ENCODE measurements around the gene CFL1.
A peak's percentile ranks its signal among the peaks of the same experiment; 100 is the strongest.

Gene CFL1

GRCh38 chr11:65867284-65868071 lies 9.5 kb upstream of the CFL1 start:
- DNase-seq = peak in 2 of 3 donors; percentile 59 to 62
- Histone ChIP-seq H3K4me1 (ENCODE audit: control extremely low read depth in 1 of 4, control insufficient read depth in 4 of 4, insufficient read depth in 4 of 4, low read length in 3 of 4) (peaks cover 0 to 38% (median 31%) of the 10 kb centered on the region in 4 experiments), H3K4me3 (ENCODE audit: control insufficient read depth in 1 of 7, extremely low read depth in 1 of 7, insufficient read depth in 4 of 7, low read depth in 2 of 7, low read length in 6 of 7) (peak overlapping the region in 1 of 7 experiments; percentile 20), H3K9me3 (ENCODE audit: control extremely low read depth in 1 of 5, control insufficient read depth in 4 of 5, insufficient read depth in 2 of 5, low read depth in 1 of 5, low read length in 4 of 5) (no peaks in the 10 kb centered on the region), H3K27me3 (replicated peaks in 2 of 5; ENCODE audit: control insufficient read depth in 4 of 5, insufficient read depth in 5 of 5, low read length in 4 of 5) (no peaks in the 10 kb centered on the region), H3K27ac (ENCODE audit: insufficient read depth in 1 of 2, low read depth in 1 of 2, low read length in 2 of 2, poor library complexity in 1 of 2, severe bottlenecking in 2 of 2) (no peak overlapping the region), H3K36me3 (ENCODE audit: control insufficient read depth in 4 of 4, insufficient read depth in 4 of 4, low read length in 3 of 4) (peaks cover 3 to 50% (median 42%) of the 10 kb centered on the region in 4 experiments)
- ChIA-PET CTCF (interaction anchor here (1.4 to 11.0 kb wide), 4 partner anchors 6 to 18 kb away, joined by 3 to 168 read pairs (median 47); partner anchors contain the start of genes CCDC85B, FIBP and MUS81), POLR2A (no interaction called here)
- WGBS (ENCODE audit: insufficient coverage) = 77% methylated on average over 16 of the region's 29 CpGs

- peaks cover 3 to 57% (median 50%) of the 10 kb centered on the region in 4 experiments for H3K36me3 ChIP-seq (ENCODE audit: control insufficient read depth in 4 of 4, insufficient read depth in 4 of 4, low read length in 3 of 4)
- POLR2A ChIA-PET = no interaction called here
These were observed 8.7 kb upstream of the CFL1 start for GRCh38 chr11:65866509-65867283.

GRCh38 chr11:65865550-65866172 lies 7.7 kb upstream of the CFL1 start:
- 99% methylated on average over 8 of the region's 9 CpGs for WGBS (ENCODE audit: insufficient coverage)
- ChIA-PET POLR2A (no interaction called here), CTCF (interaction anchor here (1.4 to 11.0 kb wide), 3 partner anchors 12 to 124 kb away, joined by 3 to 168 read pairs (median 3); partner anchors contain the start of genes CCDC85B and FIBP)
- H3K27ac ChIP-seq (ENCODE audit: insufficient read depth in 1 of 2, low read depth in 1 of 2, low read length in 2 of 2, poor library complexity in 1 of 2, severe bottlenecking in 2 of 2) = no peak overlapping the region
- H3K27me3 ChIP-seq (replicated peaks in 2 of 5; ENCODE audit: control insufficient read depth in 4 of 5, insufficient read depth in 5 of 5, low read length in 4 of 5) = no peaks in the 10 kb centered on the region
- no peak overlapping the region for H3K4me3 ChIP-seq (ENCODE audit: control insufficient read depth in 1 of 7, extremely low read depth in 1 of 7, insufficient read depth in 4 of 7, low read depth in 2 of 7, low read length in 6 of 7)
- no peaks in the 10 kb centered on the region for H3K9me3 ChIP-seq (ENCODE audit: control extremely low read depth in 1 of 5, control insufficient read depth in 4 of 5, insufficient read depth in 2 of 5, low read depth in 1 of 5, low read length in 4 of 5)
- no peak for DNase-seq
- peaks cover 5 to 41% (median 27%) of the 10 kb centered on the region in 4 experiments for H3K4me1 ChIP-seq (ENCODE audit: control extremely low read depth in 1 of 4, control insufficient read depth in 4 of 4, insufficient read depth in 4 of 4, low read length in 3 of 4)
- H3K36me3 ChIP-seq (ENCODE audit: control insufficient read depth in 4 of 4, insufficient read depth in 4 of 4, low read length in 3 of 4) = peaks cover 3 to 57% (median 51%) of the 10 kb centered on the region in 4 experiments

More at GRCh38 chr11:65866509-65867283, 8.7 kb upstream of the CFL1 start:
- no peaks in the 10 kb centered on the region for H3K27me3 ChIP-seq (replicated peaks in 2 of 5; ENCODE audit: control insufficient read depth in 4 of 5, insufficient read depth in 5 of 5, low read length in 4 of 5)
- no peak for DNase-seq
- no peaks in the 10 kb centered on the region for H3K9me3 ChIP-seq (ENCODE audit: control extremely low read depth in 1 of 5, control insufficient read depth in 4 of 5, insufficient read depth in 2 of 5, low read depth in 1 of 5, low read length in 4 of 5)
- H3K4me3 ChIP-seq (ENCODE audit: control insufficient read depth in 1 of 7, extremely low read depth in 1 of 7, insufficient read depth in 4 of 7, low read depth in 2 of 7, low read length in 6 of 7) = no peak overlapping the region
- 93% methylated on average over 13 of the region's 21 CpGs for WGBS (ENCODE audit: insufficient coverage)
- H3K4me1 ChIP-seq (ENCODE audit: control extremely low read depth in 1 of 4, control insufficient read depth in 4 of 4, insufficient read depth in 4 of 4, low read length in 3 of 4) = peaks cover under 1 to 41% (median 28%) of the 10 kb centered on the region in 4 experiments
- CTCF ChIA-PET = interaction anchor here (0.6 to 11.0 kb wide), 4 partner anchors 11 to 281 kb away, joined by 3 to 168 read pairs (median 3); partner anchors contain the start of genes CCDC85B and FIBP
- H3K27ac ChIP-seq (ENCODE audit: insufficient read depth in 1 of 2, low read depth in 1 of 2, low read length in 2 of 2, poor library complexity in 1 of 2, severe bottlenecking in 2 of 2) = no peak overlapping the region

GRCh38 chr11:65864706-65865471 lies 6.9 kb upstream of the CFL1 start:
- ChIA-PET CTCF (interaction anchor here (1.6 to 11.0 kb wide), 2 partner anchors 21 to 125 kb away, joined by 3 to 168 read pairs; partner anchors contain the start of genes CCDC85B and FIBP), POLR2A (no interaction called here)
- Histone ChIP-seq H3K36me3 (ENCODE audit: control insufficient read depth in 4 of 4, insufficient read depth in 4 of 4, low read length in 3 of 4) (peaks cover 3 to 57% (median 51%) of the 10 kb centered on the region in 4 experiments), H3K27me3 (replicated peaks in 2 of 5; ENCODE audit: control insufficient read depth in 4 of 5, insufficient read depth in 5 of 5, low read length in 4 of 5) (no peaks in the 10 kb centered on the region), H3K4me3 (ENCODE audit: control insufficient read depth in 1 of 7, extremely low read depth in 1 of 7, insufficient read depth in 4 of 7, low read depth in 2 of 7, low read length in 6 of 7) (no peak overlapping the region), H3K9me3 (ENCODE audit: control extremely low read depth in 1 of 5, control insufficient read depth in 4 of 5, insufficient read depth in 2 of 5, low read depth in 1 of 5, low read length in 4 of 5) (no peaks in the 10 kb centered on the region), H3K27ac (ENCODE audit: insufficient read depth in 1 of 2, low read depth in 1 of 2, low read length in 2 of 2, poor library complexity in 1 of 2, severe bottlenecking in 2 of 2) (no peak overlapping the region), H3K4me1 (ENCODE audit: control extremely low read depth in 1 of 4, control insufficient read depth in 4 of 4, insufficient read depth in 4 of 4, low read length in 3 of 4) (peaks cover 5 to 37% (median 23%) of the 10 kb centered on the region in 4 experiments)
- 93% methylated on average over 18 of the region's 18 CpGs for WGBS (ENCODE audit: insufficient coverage)
- DNase-seq = no peak

- ChIA-PET POLR2A (no interaction called here), CTCF (interaction anchor here (6.1 to 11.0 kb wide), 3 partner anchors 7 to 23 kb away, joined by 81 to 168 read pairs (median 124); partner anchors contain the start of genes CCDC85B, EFEMP2 and FIBP)
- H3K36me3 ChIP-seq (ENCODE audit: control insufficient read depth in 4 of 4, insufficient read depth in 4 of 4, low read length in 3 of 4) = peaks cover 3 to 57% (median 51%) of the 10 kb centered on the region in 4 experiments
- no peak for DNase-seq
- no peaks in the 10 kb centered on the region for H3K27me3 ChIP-seq (replicated peaks in 2 of 5; ENCODE audit: control insufficient read depth in 4 of 5, insufficient read depth in 5 of 5, low read length in 4 of 5)
- H3K4me3 ChIP-seq (ENCODE audit: control insufficient read depth in 1 of 7, extremely low read depth in 1 of 7, insufficient read depth in 4 of 7, low read depth in 2 of 7, low read length in 6 of 7) = no peak overlapping the region
- H3K4me1 ChIP-seq (ENCODE audit: control extremely low read depth in 1 of 4, control insufficient read depth in 4 of 4, insufficient read depth in 4 of 4, low read length in 3 of 4) = peaks cover 5 to 37% (median 26%) of the 10 kb centered on the region in 4 experiments
- WGBS (ENCODE audit: insufficient coverage) = 85% methylated on average over 10 of the region's 12 CpGs
- H3K9me3 ChIP-seq (ENCODE audit: control extremely low read depth in 1 of 5, control insufficient read depth in 4 of 5, insufficient read depth in 2 of 5, low read depth in 1 of 5, low read length in 4 of 5) = no peaks in the 10 kb centered on the region
- H3K27ac ChIP-seq (ENCODE audit: insufficient read depth in 1 of 2, low read depth in 1 of 2, low read length in 2 of 2, poor library complexity in 1 of 2, severe bottlenecking in 2 of 2) = no peak overlapping the region
These were observed 6.1 kb upstream of the CFL1 start for GRCh38 chr11:65863889-65864705.

Data from common myeloid progenitor, CD34-positive (primary cell).